H1 (cell line): Measurements from ENCODE around the gene SYNJ2. TPM values are rescaled to one million over a fixed set of nuclear protein-coding genes. Genes with fewer than 3 reads are reported as not detected.

Experiments used
- CTCF ChIA-PET: fragments of 300-600 bp; sonication (Branson Sonifier 250); formaldehyde crosslinking; loops from one replicate; lab custom pipeline; 2021; ENCODE audit not compliant: partially characterized antibody; lab: Charles Lee
- POLR2A ChIA-PET: fragments of 300-600 bp; sonication (Branson Sonifier 250); formaldehyde crosslinking; loops from one replicate; lab custom pipeline; 2021; ENCODE audit warnings: inconsistent platforms; ENCODE audit not compliant: partially characterized antibody; lab: Charles Lee
- DNase-seq, 2 experiments: peaks; one replicate each; pipeline versions ENCODE4 v3.0.0 to v3.0.0-alpha.2; 2010 to 2022; ENCODE audit warnings: low spot score in 2 of 2, low read depth in 1 of 2, mixed read lengths in 1 of 2
- FAIRE-seq: peaks from 2 replicates; lab custom pipeline; 2011; peaks lifted over from hg19 to GRCh38; lab: Jason Lieb, UNC
- H2AFZ ChIP-seq: 2 replicates; pipeline ENCODE4 v1.8.1; 2012; ENCODE audit warnings: low read length, inconsistent platforms
- H2AK5ac ChIP-seq: 2 replicates; pipeline ENCODE4 v1.6.1; 2013; ENCODE audit warnings: low read depth, low read length
- H2BK120ac ChIP-seq: replicated peaks from 2 replicates; pipeline ENCODE3; 2013; ENCODE audit warnings: low read depth, low read length, inconsistent platforms
- H2BK12ac ChIP-seq: 2 replicates; pipeline ENCODE4 v1.6.1; 2013; ENCODE audit warnings: low read depth, low read length
- H2BK15ac ChIP-seq: 2 replicates; pipeline ENCODE4 v1.6.1; 2013; ENCODE audit warnings: low read length
- H2BK20ac ChIP-seq: 2 replicates; pipeline ENCODE4 v1.6.1; 2013; ENCODE audit warnings: low read length
- H2BK5ac ChIP-seq: 2 replicates; pipeline ENCODE4 v1.6.1; 2013; ENCODE audit warnings: low read depth, low read length
- H3K14ac ChIP-seq: 2 replicates; pipeline ENCODE4 v1.6.1; 2013; ENCODE audit warnings: inconsistent platforms; ENCODE audit not compliant: insufficient read length
- H3K18ac ChIP-seq: 2 replicates; pipeline ENCODE4 v1.6.1; 2013; ENCODE audit warnings: low read length; ENCODE audit errors: extremely low read depth
- H3K23ac ChIP-seq: 2 replicates; pipeline ENCODE4 v1.6.1; 2013; ENCODE audit warnings: inconsistent platforms; ENCODE audit not compliant: insufficient read length
- H3K23me2 ChIP-seq: 2 replicates; pipeline ENCODE4 v1.6.1; 2013; ENCODE audit warnings: low read depth, low read length
- H3K27ac ChIP-seq: 2 replicates; pipeline ENCODE4 v1.6.1; 2011; ENCODE audit warnings: low read depth, low read length, inconsistent platforms
- H3K27me3 ChIP-seq, 4 experiments: replicated peaks in 1 of 4; 1 replicate in 1 of 4; 2 replicates in 3 of 4; pipeline versions ENCODE4 v1.6.1 to v1.8.1; 2011 to 2013; ENCODE audit warnings: low read length in 3 of 4, mild to moderate bottlenecking in 3 of 4, inconsistent platforms in 2 of 4, mixed read lengths in 2 of 4, moderate library complexity in 1 of 4; ENCODE audit not compliant: control insufficient read depth in 3 of 4, insufficient read depth in 3 of 4; ENCODE audit errors: extremely low read depth in 1 of 4
- H3K36me3 ChIP-seq, 4 experiments: 2 replicates each; pipeline versions ENCODE4 v1.6.1 to v1.8.1; 2011 to 2013; ENCODE audit warnings: mild to moderate bottlenecking in 4 of 4, low read length in 3 of 4, moderate library complexity in 2 of 4, control low read depth in 1 of 4, inconsistent platforms in 1 of 4; ENCODE audit not compliant: insufficient read depth in 4 of 4, control insufficient read depth in 2 of 4
- H3K4ac ChIP-seq: replicated peaks from 2 replicates; pipeline ENCODE3; 2013; ENCODE audit warnings: low read length, low read depth, mixed read lengths, inconsistent platforms; ENCODE audit not compliant: insufficient read length
- H3K4me1 ChIP-seq, 4 experiments: replicated peaks in 1 of 4; 1 replicate in 1 of 4; 2 replicates in 3 of 4; pipeline versions ENCODE4 v1.6.1 to v1.8.1; 2011 to 2013; ENCODE audit warnings: low read length in 3 of 4, inconsistent platforms in 2 of 4, mixed read lengths in 1 of 4; ENCODE audit not compliant: insufficient read depth in 4 of 4, control insufficient read depth in 3 of 4
- H3K4me2 ChIP-seq, 2 experiments: 2 replicates each; pipeline versions ENCODE4 v1.6.1 to v1.8.1; 2011 to 2013; ENCODE audit warnings: low read depth in 2 of 2, low read length in 2 of 2, control low read depth in 1 of 2, inconsistent platforms in 1 of 2, mild to moderate bottlenecking in 1 of 2; ENCODE audit not compliant: insufficient read depth in 1 of 2
- H3K4me3 ChIP-seq, 4 experiments: fragments of 200-600, 300-600 bp in 1 of 4; sonication (generic), shearing (Covaris generic), sonication (Bioruptor Twin) in 1 of 4; 2 replicates each; pipeline versions ENCODE4 v1.5.1 to v1.8.1; 2011 to 2016; ENCODE audit warnings: low read length in 4 of 4, low read depth in 3 of 4, control low read depth in 2 of 4, inconsistent platforms in 2 of 4, mild to moderate bottlenecking in 2 of 4, mixed read lengths in 1 of 4, moderate library complexity in 1 of 4; ENCODE audit not compliant: insufficient read depth in 2 of 4; ENCODE audit errors: extremely low read depth in 1 of 4
- H3K56ac ChIP-seq: replicated peaks from 2 replicates; pipeline ENCODE3; 2013; ENCODE audit warnings: low read depth, mild to moderate bottlenecking, mixed read lengths, low read length, inconsistent platforms; ENCODE audit not compliant: insufficient read length
- H3K79me1 ChIP-seq: 2 replicates; pipeline ENCODE4 v1.6.1; 2013; ENCODE audit warnings: low read depth, low read length, control low read depth
- H3K79me2 ChIP-seq, 2 experiments: 2 replicates each; pipeline versions ENCODE4 v1.6.1 to v1.8.1; 2012 to 2013; ENCODE audit warnings: low read length in 2 of 2, mild to moderate bottlenecking in 2 of 2, inconsistent platforms in 1 of 2; ENCODE audit not compliant: insufficient read depth in 2 of 2, control insufficient read depth in 1 of 2
- H3K9ac ChIP-seq, 4 experiments: replicated peaks in 1 of 4; 1 replicate in 1 of 4; 2 replicates in 3 of 4; pipeline versions ENCODE4 v1.6.1 to v1.8.1; 2011 to 2013; ENCODE audit warnings: low read depth in 3 of 4, low read length in 3 of 4, control low read depth in 2 of 4, mild to moderate bottlenecking in 2 of 4, moderate library complexity in 2 of 4, inconsistent platforms in 1 of 4; ENCODE audit errors: extremely low read depth in 1 of 4
- H3K9me3 ChIP-seq, 2 experiments: 2 replicates each; pipeline versions ENCODE4 v1.6.1 to v1.8.1; 2012 to 2013; ENCODE audit warnings: mild to moderate bottlenecking in 2 of 2, moderate library complexity in 2 of 2, control low read depth in 1 of 2, inconsistent platforms in 1 of 2, low read depth in 1 of 2, low read length in 1 of 2, mixed read lengths in 1 of 2; ENCODE audit not compliant: insufficient read depth in 2 of 2
- H4K20me1 ChIP-seq, 2 experiments: replicated peaks in 1 of 2; 2 replicates each; pipeline versions ENCODE3 to v1.8.1; 2011 to 2013; ENCODE audit warnings: inconsistent platforms in 2 of 2, low read length in 2 of 2, mild to moderate bottlenecking in 1 of 2; ENCODE audit not compliant: insufficient read depth in 2 of 2, control insufficient read depth in 1 of 2
- H4K5ac ChIP-seq: 2 replicates; pipeline ENCODE4 v1.6.1; 2013; ENCODE audit warnings: low read length, low read depth, mixed read lengths, inconsistent platforms; ENCODE audit not compliant: insufficient read length
- H4K8ac ChIP-seq: 2 replicates; pipeline ENCODE4 v1.8.0; 2013; ENCODE audit warnings: mild to moderate bottlenecking, moderate library complexity, low read length, inconsistent platforms; ENCODE audit not compliant: insufficient read depth; ENCODE audit errors: extremely low read depth
- H4K91ac ChIP-seq: replicated peaks from 2 replicates; pipeline ENCODE3; 2013; ENCODE audit warnings: low read length, mixed read lengths, inconsistent platforms; ENCODE audit not compliant: insufficient read length
- BACH1 ChIP-seq: IDR thresholded peaks from 2 replicates; pipeline ENCODE4 v1.6.1; 2012; ENCODE audit warnings: low read length, improper control_type of control experiment
- BCL11A ChIP-seq, 2 experiments: IDR thresholded peaks; one replicate each; pipeline ENCODE4 v1.6.1; 2011; ENCODE audit warnings: low read depth in 2 of 2, low read length in 2 of 2, mild to moderate bottlenecking in 2 of 2
- CEBPB ChIP-seq: IDR thresholded peaks from 2 replicates; pipeline ENCODE4 v1.6.1; 2012; ENCODE audit warnings: low read depth, low read length
- CHD1 ChIP-seq: IDR thresholded peaks from 2 replicates; pipeline ENCODE4 v1.6.1; 2012; ENCODE audit warnings: low read depth, low read length, improper control_type of control experiment
- CREB1 ChIP-seq: IDR thresholded peaks from 2 replicates; pipeline ENCODE4 v1.6.1; 2012; ENCODE audit warnings: inconsistent platforms
- KDM1A ChIP-seq: fragments of 200-600, 300-600 bp; sonication (generic); IDR thresholded peaks from 2 replicates; pipeline ENCODE4 v1.7.1; 2016; ENCODE audit warnings: mild to moderate bottlenecking, low read length, borderline replicate concordance
- KDM4A ChIP-seq: IDR thresholded peaks from one replicate; pipeline ENCODE4 v1.7.1; 2012; ENCODE audit warnings: low read depth, mild to moderate bottlenecking, moderate library complexity, low read length, inconsistent platforms; ENCODE audit not compliant: severe bottlenecking
- RNF2 ChIP-seq: fragments of 200-900, 300-1000 bp; sonication (generic); IDR thresholded peaks from 2 replicates; pipeline ENCODE4 v1.7.1; 2016; ENCODE audit warnings: borderline replicate concordance, low read depth, mild to moderate bottlenecking, antibody characterized with exemption, low read length; ENCODE audit not compliant: poor library complexity, severe bottlenecking; ENCODE audit errors: missing control alignments
- SIN3A ChIP-seq, 2 experiments: IDR thresholded peaks in 1 of 2; conservative IDR thresholded peaks in 1 of 2; 2 replicates each; pipeline ENCODE4 v1.6.1; 2011 to 2012; ENCODE audit warnings: low read length in 2 of 2, improper control_type of control experiment in 1 of 2, low read depth in 1 of 2, mild to moderate bottlenecking in 1 of 2
- TCF12 ChIP-seq: IDR thresholded peaks from 2 replicates; pipeline ENCODE4 v1.6.1; 2011; ENCODE audit warnings: low read depth, mild to moderate bottlenecking, low read length
- TEAD4 ChIP-seq: IDR thresholded peaks from 2 replicates; pipeline ENCODE4 v1.6.1; 2012; ENCODE audit warnings: low read depth, low read length, inconsistent platforms, mixed read lengths
- WGBS, 2 experiments: shearing (Covaris generic) in 1 of 2; methylation state at CpG; one replicate each; pipeline versions ENCODE4 v1.1.6 to v1.1.7; 2013 to 2015; ENCODE audit warnings: low lambda C conversion rate in 2 of 2, mixed read lengths in 2 of 2, inconsistent platforms in 1 of 2, low coverage in 1 of 2, missing lambda C conversion rate in 1 of 2; ENCODE audit not compliant: insufficient replicate concordance in 2 of 2, insufficient coverage in 1 of 2, insufficient read length in 1 of 2; ENCODE audit errors: extremely low coverage in 1 of 2, missing lambda C conversion rate in 1 of 2; 5-methylcytosine and 5-hydroxymethylcytosine counted together
- polyA plus RNA-seq, 7 experiments: library from polyadenylated mRNA; depleted of rRNA in 3 of 7; stranded (reverse) in 5 of 7; unstranded in 2 of 7; fragments of >200 nt in 5 of 7; fragments of 200-250 nt in 2 of 7; gene quantifications; 1 replicate in 5 of 7; 2 replicates in 1 of 7; 4 replicates in 1 of 7; pipeline versions ENCODE4 v1.2.1 to v1.2.3, GENCODE V29; 2011 to 2013; ENCODE audit warnings: missing spikeins in 2 of 7, mixed read lengths in 2 of 7
- total RNA-seq: library from RNA; stranded (reverse); fragmentation: NEBNext Ultra II Directional; extraction: Animal tissue kit (Norgen Biotek cat#: 25700); gene quantifications from 2 replicates; pipeline ENCODE4 v1.2.1, GENCODE V29; 2021

Gene SYNJ2
- total and polyA plus RNA-seq, 2 of the 8 experiments (the other 6 are each of a cell fraction or from before 2014, with no cell fraction given) = 3.7 to 13.9 TPM

DNA sequence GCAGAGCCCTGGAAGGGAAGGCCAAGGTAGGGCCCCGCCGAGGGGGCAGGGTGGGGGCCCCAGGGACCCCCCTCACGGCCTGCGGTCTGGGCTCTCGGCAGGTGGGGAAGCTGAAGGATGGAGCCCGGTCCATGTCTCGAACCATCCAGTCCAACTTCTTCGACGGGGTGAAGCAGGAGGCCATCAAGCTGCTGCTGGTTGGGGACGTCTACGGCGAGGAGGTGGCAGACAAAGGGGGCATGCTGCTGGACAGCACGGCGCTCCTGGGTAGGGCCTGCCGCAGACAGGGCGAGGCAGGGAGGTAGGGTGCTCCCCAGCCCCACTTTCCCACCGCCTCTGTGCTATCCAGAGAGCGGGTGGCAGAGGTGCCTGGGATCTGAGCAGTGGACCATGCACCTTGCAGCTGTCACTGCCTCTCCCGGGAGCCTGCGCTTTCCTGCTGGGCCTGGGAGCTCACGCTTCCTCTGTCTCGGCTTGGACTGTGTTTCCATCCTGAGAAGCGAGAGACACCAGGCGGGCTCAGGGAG lies 83.1 kb downstream of the SYNJ2 start:
- no peak overlapping the region for H2BK20ac ChIP-seq
- CTCF ChIA-PET = interaction anchor here (1.9 to 6.4 kb wide), 2 partner anchors 9 to 21 kb away, joined by 4 to 54 read pairs; no protein-coding TSS in a partner anchor
- no peak overlapping the region for H2BK15ac ChIP-seq
- H3K9me3 ChIP-seq = no peaks in the 10 kb centered on the region
- no peaks in the 10 kb centered on the region; the same call in 1 of the 2 replicates for H3K23me2 ChIP-seq
- no peak overlapping the region for H3K18ac ChIP-seq
- no peak overlapping the region for H3K56ac ChIP-seq
- H2BK120ac ChIP-seq = no peak overlapping the region
- H2BK5ac ChIP-seq = no peak overlapping the region
- WGBS, 2 experiments = 85% methylated on average over 16 of the region's 24 CpGs; no CpG with 5 or more reads in 1 of the 2 experiments
- H2AFZ ChIP-seq = no peak overlapping the region
- H2AK5ac ChIP-seq = no peak overlapping the region
- no peak overlapping the region for H4K5ac ChIP-seq
- H3K79me1 ChIP-seq = no peaks in the 10 kb centered on the region
- H2BK12ac ChIP-seq = no peak overlapping the region
- no peak overlapping the region for H3K4me3 ChIP-seq
- H4K20me1 ChIP-seq = no peaks in the 10 kb centered on the region
- no peak overlapping the region for H3K27ac ChIP-seq
- no peak for TF ChIP-seq CREB1
- no peak for TF ChIP-seq BACH1
- TF ChIP-seq KDM4A = no peak
- no peak for TF ChIP-seq CEBPB
- no peak for TF ChIP-seq CHD1
- TF ChIP-seq RNF2 = no peak
- TF ChIP-seq TCF12 = no peak
- no peak for TF ChIP-seq BCL11A (IDR thresholded peaks at IDR 0.05; ENCODE audit: low read depth in 2 of 2, low read length in 2 of 2)
- no peak for TF ChIP-seq KDM1A
- no peak for TF ChIP-seq SIN3A (conservative IDR thresholded peaks at IDR 0.05 in 1 of 2, IDR thresholded peaks at IDR 0.05 in 1 of 2; ENCODE audit: low read depth in 1 of 2, low read length in 2 of 2)
- no peak for TF ChIP-seq TEAD4
- DNase-seq (no peak), FAIRE-seq (no peak)
- no peaks in the 10 kb centered on the region for H3K36me3 ChIP-seq
- no peaks in the 10 kb centered on the region for H3K79me2 ChIP-seq
- H3K14ac ChIP-seq = no peak overlapping the region
- POLR2A ChIA-PET = no interaction called here
- H3K23ac ChIP-seq = no peak overlapping the region
- H3K27me3 ChIP-seq = no peaks in the 10 kb centered on the region
- no peak overlapping the region for H4K8ac ChIP-seq
- H3K9ac ChIP-seq = no peak overlapping the region
- H4K91ac ChIP-seq = no peak overlapping the region
- peaks cover 0 to 4% (median under 1%) of the 10 kb centered on the region in 4 experiments; a peak in 1 of 7 replicates for H3K4me1 ChIP-seq
- no peak overlapping the region for H3K4me2 ChIP-seq
- no peak overlapping the region for H3K4ac ChIP-seq
